Right lung (tissue), 10 donors: ENCODE measurements around the gene CAPG. TPM values are rescaled to one million over a fixed set of nuclear protein-coding genes. Genes with fewer than 3 reads are reported as not detected.

Experiments used
- DNase-seq, 2 donors: peaks; one replicate each; pipeline ENCODE4 v3.0.0-alpha.2; 2013
- long read RNA-seq, 8 donors: transcript quantifications; one replicate each; lab custom pipeline, GENCODE V29; 2026
- polyA plus RNA-seq, 5 donors: library from polyadenylated mRNA; unstranded; fragments of 120-200 nt; gene quantifications; one replicate each; pipeline versions ENCODE4 v1.2.1 to v1.2.3, GENCODE V29; 2013; ENCODE audit warnings: inconsistent platforms in 1 of 5, low replicate concordance in 1 of 5; ENCODE audit not compliant: insufficient read length in 5 of 5, insufficient read depth in 1 of 5

Gene CAPG, protein sequence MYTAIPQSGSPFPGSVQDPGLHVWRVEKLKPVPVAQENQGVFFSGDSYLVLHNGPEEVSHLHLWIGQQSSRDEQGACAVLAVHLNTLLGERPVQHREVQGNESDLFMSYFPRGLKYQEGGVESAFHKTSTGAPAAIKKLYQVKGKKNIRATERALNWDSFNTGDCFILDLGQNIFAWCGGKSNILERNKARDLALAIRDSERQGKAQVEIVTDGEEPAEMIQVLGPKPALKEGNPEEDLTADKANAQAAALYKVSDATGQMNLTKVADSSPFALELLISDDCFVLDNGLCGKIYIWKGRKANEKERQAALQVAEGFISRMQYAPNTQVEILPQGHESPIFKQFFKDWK
- 10 to 100 TPM; 42.5 to 59.9 (median 52.0) TPM for polyA plus RNA-seq
- long read RNA-seq, donor 1, transcript CAPG-204 (10 exons, 1,151 nt) = major isoform, 30 of 41 reads
- long read RNA-seq, donor 1, partial matches to known transcripts = 8 of 41 reads
- long read RNA-seq, donor 1, other reads (novel, unspliced or antisense) = 0 of 41 reads
- long read RNA-seq, donor 2, transcript CAPG-204 (10 exons, 1,151 nt) = major isoform, 10 of 11 reads
- long read RNA-seq, donor 2, partial matches to known transcripts = 0 of 11 reads
- long read RNA-seq, donor 2, other reads (novel, unspliced or antisense) = 0 of 11 reads
- long read RNA-seq, donor 3, transcript CAPG-204 (10 exons, 1,151 nt) = major isoform, 8 of 10 reads
- long read RNA-seq, donor 3, partial matches to known transcripts = 0 of 10 reads
- long read RNA-seq, donor 3, other reads (novel, unspliced or antisense) = 0 of 10 reads
- long read RNA-seq, donor 4, transcript CAPG-204 (10 exons, 1,151 nt) = major isoform, 8 of 10 reads
- long read RNA-seq, donor 4, partial matches to known transcripts = 0 of 10 reads
- long read RNA-seq, donor 4, other reads (novel, unspliced or antisense) = 0 of 10 reads
- long read RNA-seq, donor 5, transcript CAPG-204 (10 exons, 1,151 nt) = major isoform, 23 of 38 reads
- long read RNA-seq, donor 5, transcript CAPG-212 (3 exons, 486 nt) = minor isoform, 7 of 38 reads
- long read RNA-seq, donor 5, partial matches to known transcripts = 7 of 38 reads
- long read RNA-seq, donor 5, other reads (novel, unspliced or antisense) = 0 of 38 reads
- long read RNA-seq, donor 6, transcript CAPG-204 (10 exons, 1,151 nt) = major isoform, 18 of 20 reads
- long read RNA-seq, donor 6, partial matches to known transcripts = 0 of 20 reads
- long read RNA-seq, donor 6, other reads (novel, unspliced or antisense) = 0 of 20 reads
- long read RNA-seq, donor 7, transcript CAPG-204 (10 exons, 1,151 nt) = major isoform, 9 of 10 reads
- long read RNA-seq, donor 7, partial matches to known transcripts = 0 of 10 reads
- long read RNA-seq, donor 7, other reads (novel, unspliced or antisense) = 0 of 10 reads
- long read RNA-seq, donor 8, transcript CAPG-204 (10 exons, 1,151 nt) = major isoform, 8 of 10 reads
- long read RNA-seq, donor 8, partial matches to known transcripts = 0 of 10 reads
- long read RNA-seq, donor 8, other reads (novel, unspliced or antisense) = 0 of 10 reads

DNA sequence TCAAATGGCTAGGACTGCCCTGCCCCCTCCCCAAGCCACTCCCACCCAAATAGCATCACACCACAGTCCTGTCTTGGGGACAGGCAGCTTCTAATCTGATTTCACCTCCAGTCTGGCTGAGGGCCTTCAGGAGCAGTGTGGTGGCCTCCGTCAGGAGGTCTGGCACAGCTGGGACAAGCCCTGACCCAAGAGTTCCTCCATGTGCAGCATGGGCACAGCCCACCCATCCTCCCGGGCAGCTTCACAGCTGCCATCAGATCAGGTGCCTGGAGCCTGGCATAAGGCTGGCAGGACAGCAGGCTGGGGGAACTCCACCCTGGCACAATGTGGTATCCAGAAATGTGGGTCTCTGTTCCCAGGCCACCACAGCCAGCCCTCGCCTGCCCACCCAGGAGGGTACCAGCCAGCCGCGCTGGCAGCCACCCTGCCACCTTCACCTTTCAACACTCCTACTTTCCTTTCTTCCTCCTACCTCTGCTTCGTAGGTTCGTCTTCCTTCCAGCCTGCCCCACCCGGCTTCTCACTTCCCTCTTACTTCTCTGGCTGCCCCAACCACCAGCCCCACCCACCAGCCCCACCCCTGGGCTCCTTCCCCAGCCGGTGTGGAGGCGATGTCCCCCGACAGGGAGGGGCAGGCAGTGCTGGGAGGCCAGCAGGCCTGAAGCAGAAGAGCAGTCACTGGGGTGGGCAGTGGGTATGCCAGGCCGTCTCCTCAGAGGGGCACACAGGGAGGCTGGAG lies at the start of gene CAPG:
TSS of gene CAPG (minus strand) at position 522 of the 739 bp plus-strand sequence. CDS start 8,221 bp downstream, outside the sequence.
- no peak for DNase-seq

DNA sequence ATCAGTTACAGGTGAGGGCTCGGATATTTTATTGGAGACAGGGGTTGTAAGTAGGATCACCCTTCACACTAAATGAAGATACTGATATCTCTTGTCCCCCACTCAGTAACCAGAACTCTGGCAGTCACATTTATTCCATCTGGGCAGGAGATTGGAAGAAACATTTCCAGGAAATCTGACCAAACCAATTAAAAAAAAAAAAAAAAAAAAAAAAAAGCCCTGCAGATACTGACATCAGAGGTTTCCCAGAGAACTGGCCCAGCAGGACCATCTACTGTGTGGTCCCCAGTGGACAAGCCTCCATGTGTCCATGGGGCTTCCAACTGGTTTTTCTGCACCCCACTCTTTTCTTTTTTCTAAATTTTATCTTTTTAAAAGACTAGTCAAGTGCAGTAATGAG lies 49.6 kb upstream of the CAPG start:
- no peak for DNase-seq

DNA sequence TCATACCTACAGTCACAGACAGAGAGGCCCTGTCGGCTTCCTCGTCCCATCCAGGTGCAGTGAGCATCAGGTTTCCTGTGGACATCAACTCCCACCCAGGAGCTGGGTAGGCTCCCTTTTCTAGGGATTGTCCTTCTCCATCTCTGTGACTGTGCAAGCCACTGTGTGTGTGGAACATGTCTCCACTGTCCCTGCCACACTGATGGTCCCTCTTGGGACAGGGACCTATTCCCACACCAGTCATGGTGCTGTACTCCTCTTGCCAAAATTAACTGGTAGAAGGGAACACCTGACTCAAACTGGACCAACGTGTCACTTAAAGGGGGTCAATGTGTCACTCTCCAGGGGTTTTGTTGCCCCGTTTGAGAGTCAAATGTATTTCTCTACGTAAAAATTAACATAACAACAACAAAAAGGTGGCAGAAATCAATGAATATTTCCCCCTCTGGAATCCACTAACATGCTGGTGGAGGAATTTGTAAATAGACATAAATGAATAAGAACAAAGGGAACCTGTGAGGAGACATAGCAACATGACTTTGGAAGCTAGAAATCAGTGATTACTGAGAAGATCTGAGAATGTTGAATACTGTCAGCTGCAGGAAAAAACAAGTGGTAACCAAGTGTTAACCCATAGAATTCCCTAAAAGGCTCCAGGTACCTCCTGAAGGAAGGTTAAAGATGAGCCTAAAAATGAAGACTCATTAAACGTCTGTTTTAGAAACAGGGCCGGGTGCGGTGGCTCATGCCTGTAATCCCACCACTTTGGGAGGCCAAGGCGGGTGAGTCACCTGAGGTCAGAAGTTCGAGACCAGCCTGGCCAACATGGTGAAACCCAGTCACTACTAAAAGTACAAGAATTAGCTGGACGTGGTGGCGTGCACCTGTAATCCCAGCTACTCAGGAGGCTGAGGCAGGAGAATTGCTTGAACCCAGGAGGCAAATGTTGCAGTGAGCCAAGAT lies 48.7 kb upstream of the CAPG start:
- DNase-seq = no peak

DNA sequence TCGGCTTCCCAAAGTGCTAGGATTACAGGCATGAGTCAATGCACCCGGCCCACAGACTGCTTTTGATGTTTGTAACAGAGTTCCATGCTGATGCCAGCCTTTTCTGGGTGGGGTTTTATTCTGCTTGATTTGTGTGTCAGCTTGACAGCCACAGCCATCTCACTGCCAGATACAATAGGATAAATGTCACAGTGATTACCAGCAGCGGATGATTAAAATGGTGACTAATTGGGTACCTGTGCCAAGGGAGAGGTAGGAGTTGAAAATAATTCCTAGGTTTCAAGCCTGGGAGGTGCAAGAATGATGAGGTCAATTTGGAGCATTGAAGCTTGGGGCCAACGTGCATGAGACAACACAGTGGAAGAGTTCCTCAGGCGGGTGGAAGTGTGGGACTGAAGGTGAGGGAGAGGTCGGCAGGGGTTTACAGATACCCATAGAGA lies 47.7 kb upstream of the CAPG start:
- DNase-seq = no peak

DNA sequence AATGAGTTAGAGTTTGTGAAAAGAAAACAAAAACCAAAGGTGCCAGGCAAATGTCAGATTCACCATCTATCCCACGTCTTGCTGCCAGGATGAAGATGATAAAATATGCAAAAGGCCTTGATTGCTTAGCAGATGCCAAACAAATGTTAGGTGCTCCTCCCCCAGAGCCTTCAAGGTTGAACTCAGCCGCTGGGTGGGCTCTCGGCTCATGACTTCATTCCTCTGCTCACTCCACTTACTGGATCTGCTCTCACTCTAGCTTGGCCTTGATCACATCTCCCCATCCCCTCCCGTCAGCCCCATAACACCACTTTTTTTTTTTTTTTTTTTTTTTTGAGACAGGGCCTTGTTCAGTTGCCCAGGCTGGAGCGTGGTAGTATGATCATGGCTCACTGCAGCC lies 46.9 kb upstream of the CAPG start:
- DNase-seq = no peak

DNA sequence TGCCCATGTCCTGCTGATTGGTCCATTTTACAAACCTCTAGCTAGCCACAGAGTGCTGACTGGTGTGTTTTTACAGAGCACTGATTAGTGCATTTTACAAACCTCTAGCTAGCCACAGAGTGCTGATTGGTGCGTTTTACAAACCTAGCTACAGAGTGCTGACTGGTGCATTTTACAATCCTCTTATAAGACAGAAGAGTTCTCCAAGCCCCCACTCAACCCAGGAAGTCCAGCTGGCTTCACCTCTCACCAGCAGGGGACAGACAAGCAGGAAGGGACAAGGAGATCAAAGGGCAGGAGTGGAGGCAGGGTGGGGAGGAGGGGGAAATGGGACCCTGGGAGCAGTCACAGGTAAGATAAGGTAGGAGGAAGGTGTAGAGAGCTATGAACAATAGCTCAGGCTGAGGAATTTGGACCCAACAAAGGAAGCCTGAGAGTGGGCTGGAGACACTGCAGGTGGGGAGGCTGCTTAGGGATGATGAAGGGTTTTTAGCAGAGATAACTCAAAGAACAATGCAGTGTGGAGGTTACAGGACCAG lies 45.5 kb upstream of the CAPG start:
- DNase-seq = no peak

DNA sequence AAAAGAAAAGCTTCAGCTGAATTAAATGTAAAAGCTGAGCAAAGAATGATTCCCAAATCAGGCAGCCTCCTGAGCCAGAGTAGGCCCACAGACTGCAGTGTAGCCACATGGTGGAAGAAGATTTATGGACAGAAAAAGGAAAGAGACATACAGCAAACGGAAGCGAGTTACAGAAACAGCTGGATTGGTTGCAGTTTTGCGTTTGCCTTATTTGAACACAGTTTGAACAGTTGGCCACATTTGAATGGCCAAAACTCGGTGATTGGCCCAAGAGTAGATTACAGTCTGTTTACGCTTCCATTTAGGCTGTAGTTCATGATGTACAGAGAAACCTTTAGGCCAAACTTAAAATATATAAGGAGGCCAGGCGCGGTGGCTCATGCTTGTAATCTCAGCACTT lies 43.4 kb upstream of the CAPG start:
- DNase-seq = no peak

DNA sequence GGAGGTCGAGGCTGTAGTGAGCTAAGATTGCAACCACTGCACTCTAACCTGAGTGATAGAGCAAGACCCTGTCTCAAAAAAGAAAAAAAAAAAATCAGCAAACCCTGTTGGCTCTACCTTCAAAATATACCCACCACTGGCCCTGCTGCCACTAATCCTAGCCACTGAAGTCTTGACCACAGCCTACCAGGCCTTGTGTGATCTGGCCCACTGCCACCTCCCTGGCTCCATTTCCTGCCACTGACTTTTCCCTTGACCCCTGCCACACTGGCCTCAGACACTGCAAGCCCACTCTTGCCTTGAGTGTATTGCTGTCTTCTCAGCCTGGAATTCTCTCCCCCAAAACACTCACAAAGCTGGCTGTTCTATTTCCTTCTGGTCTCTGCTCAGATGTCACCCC lies 42.1 kb upstream of the CAPG start:
- DNase-seq = no peak

DNA sequence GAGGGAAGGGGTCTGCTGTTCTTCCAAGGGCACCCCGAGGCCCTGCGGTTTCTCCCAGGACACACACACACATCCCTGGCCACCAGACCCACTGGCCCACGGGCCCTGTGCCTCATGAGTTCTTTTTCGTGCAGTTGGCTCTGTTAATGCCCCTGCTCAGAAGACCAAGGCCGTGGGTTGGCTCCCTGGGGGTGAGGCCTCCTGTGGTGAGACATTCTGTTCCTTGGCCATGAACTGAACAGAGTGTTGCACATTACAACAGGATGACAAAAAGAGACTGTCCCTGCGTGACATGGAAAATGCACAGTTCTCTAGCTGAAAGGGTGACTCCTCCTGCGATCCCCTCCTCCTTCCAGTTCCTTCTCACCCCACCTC lies 39.0 kb upstream of the CAPG start:
- DNase-seq = no peak

DNA sequence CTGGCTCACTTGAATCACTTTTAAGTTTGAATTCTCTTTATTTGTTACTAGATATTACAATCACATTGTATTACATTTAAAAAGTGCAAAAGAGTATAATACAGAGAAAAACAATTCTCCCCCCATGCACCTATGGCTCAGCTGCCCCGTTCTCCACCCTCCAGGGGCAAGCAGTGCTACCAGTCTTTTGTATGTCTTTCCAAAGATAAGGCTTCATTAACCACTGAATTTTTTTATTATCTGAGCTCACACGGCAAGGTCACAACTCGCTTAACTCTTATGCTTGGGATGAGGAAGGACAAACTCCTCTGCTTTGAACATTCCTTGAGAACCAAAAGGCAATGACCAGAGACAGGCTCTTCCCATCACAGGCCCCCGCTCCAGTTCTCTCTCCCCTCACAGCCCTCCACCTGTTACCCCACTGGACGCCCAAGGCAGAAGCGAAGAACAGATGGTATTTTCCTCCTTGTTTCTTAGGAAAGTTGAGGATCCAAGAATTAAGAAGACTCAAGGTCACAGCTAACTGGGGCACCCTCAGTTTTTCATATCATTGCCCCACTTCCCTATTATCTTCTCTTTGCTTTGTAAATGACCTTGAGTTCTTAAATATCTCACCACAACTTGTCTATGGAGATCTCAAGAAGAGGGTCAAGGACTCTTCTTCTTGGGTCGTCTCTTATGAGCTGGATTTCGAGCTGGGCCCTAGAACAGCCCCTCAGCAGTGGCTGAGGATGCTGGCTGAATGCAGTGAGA lies 38.5 kb upstream of the CAPG start:
- no peak for DNase-seq

DNA sequence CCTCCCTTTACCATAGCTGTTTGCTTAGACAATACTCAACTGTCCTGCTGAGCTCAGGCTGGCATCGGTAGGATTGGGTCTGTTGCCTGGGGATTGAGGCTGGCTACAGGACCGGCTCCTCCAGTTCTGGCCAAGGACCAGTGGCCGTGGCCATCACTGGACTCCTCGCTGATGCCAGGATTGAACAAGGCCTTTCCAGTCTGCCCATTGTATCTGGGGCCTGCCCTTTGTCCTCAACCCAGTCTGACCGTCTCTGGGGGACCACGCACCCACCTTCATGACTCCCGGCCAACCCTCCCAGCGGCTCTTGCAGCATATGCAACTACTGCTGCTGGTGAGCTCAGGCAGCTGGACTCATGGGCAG lies 37.0 kb upstream of the CAPG start:
- DNase-seq = no peak

DNA sequence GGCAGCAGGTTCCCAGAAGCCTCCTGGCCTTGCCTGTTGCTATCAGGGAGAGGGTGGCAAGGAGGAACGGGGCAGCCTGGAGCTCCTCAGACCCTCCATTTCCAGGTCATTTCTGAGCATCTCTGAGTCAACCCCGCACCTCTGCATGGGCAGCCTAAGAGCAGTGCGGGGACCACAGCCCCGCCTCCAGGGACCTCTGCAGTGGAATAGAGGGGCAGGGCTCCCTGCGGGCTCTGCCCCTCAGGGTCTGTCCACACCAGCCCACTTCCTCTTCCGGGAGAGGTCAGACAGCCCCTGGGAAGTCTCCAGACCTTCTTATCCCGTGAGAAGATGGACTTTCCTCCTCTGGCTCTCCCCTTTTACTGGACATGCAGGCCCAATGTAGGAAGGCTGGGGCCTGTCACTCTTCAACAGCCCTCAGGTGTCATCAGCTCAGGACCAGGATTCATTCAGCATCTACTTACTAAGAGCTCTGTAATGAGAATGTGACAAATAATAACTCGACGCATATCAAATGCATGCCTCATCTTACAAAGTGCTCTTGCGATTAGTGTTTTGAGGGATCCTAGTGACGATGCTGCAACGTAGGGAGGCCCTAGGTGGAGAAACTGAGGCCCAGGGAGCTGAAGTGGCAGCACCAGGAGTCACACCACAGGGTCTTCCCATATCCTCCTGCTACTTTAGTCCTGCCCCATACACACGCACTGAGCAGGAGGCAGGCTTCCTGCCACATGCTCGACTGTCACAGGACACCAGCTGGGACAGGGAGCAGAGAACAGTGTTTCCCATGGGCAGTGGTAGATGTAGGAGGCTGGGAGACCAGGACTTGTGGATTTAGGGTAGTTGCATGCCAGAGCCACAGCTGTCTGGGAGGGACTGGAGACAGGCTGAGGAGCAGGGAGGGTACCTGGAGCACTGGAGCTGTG lies 36.4 kb upstream of the CAPG start:
- DNase-seq = no peak

DNA sequence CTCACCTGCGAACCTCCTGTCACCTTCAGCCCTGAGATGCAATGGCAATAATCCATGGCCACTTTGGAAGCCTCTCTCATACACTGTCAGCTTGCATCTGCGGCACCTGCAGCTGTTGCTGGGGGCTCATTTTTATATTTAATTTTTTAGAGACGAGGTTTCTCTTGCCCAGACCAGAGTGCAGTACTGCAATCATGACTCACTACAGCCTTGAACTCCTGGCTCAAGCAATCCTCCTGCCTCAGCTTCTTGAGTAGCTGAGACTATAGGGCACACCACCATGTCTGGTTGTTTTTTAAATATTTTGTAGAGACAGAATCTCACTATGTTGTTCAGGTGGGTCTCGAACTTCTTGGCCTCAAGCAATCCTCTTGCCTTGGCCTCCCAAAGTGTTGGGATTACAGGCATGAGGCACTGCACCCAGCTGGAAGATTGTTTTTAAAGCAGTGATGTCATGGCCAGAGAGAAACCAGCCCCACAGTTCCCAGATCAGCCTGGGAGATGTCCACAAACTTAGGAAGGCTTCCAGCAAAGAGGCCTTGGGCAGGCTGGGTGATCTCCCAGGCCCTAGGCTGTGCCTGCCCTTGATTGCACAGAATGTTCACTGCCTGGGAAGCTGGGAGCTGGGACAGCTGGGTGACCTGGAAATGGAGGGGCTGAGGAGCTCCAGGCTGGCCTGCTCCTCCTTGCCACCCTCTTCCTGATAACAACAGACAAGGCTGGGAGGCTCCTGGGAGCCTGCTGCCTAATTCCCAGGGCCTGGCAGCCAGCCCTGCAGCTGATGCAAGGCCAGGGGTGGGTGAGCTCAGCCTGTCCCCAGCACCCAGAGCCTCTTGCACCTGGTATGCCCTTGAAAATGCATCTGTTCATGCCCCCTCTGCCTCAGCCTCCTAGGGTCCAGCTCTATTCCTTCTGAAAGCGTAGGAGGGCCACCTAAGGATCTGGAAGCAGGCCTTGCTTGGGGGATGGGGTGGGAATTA lies 35.4 kb upstream of the CAPG start:
- no peak for DNase-seq

DNA sequence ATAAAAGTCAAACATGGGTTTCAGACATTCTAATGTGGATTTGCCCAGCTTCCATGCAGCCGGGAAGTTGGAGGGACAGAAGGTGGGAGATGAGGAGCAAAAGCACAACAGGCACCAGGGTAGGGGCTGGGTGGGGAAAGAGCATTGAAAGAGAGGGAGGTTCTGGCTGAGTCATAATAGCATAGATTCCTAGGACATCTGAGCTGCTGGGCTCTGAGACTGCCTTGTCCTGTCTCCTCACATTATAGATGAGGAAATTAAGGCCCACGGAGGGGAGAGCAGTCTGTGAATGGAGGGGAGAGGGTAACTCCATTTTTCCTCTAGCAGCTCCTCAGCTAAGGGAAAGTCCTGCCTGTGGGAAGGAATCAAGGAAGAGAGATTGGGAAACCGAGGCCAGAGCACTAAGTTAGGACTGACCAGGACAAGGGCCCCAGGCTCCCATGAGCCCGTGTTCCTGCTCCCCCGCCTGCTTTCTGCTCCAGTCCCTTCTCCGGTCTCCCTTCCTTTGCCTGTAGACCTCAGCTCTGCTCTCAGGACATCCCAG lies 34.5 kb upstream of the CAPG start:
- no peak for DNase-seq

DNA sequence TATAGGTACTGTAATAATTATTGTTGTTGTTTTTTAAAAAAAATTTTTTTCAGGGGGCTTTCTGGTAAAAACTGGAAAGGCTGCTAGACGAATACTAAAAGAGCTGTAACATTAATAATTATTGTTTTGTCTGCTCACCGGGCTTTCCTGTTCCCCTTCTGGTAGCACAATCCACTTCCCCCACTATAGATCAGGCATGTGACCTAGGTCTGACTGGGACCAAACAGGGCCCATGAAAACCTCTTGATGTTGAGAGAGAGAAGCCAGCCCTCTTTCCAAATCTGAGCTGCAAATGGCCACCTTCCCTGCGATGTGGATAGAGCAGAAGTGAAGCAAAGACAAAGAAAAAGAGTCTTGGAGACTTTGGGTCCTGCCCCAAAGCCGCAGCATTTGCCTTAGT lies 31.7 kb upstream of the CAPG start:
- no peak for DNase-seq

DNA sequence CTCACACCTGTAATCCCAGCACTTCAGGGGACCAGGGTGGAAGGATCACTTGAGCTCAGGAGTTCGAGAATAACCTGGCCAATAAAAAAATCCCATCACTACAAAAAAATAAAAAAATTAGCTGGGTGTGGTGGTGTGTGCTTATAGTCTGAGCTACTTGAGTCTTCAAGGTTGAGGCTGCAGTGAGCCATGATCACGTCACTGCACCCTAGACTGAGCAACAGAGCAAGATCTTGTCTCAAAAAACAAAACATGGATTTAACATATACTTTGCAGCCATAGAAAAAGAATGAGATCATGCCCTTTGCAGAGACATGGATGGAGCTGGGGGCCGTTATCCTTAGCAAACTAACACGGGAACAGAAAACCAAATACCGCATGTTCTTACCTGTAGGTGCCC lies 30.6 kb upstream of the CAPG start:
- DNase-seq = no peak
